Esophagus squamous epithelium (tissue), 5 donors: ENCODE results near the gene ELMO1. TPM values are rescaled to one million over a fixed set of nuclear protein-coding genes. Genes with fewer than 3 reads are reported as not detected.
A peak's percentile ranks its signal among the peaks of the same experiment; 100 is the strongest.

ENCODE experiments used
- DNase-seq: peaks from one replicate; lab custom pipeline; 2025; lab: John Stamatoyannopoulos, UW
- H3K27ac ChIP-seq, 4 donors: fragments of 200-600 bp; sonication (generic); one replicate each; pipeline ENCODE4 v1.5.1; 2016 to 2019; ENCODE audit warnings: mild to moderate bottlenecking in 1 of 4
- H3K27me3 ChIP-seq, 4 donors: fragments of 200-600 bp; sonication (generic); 1 replicate in 3 of 4; 2 replicates in 1 of 4; pipeline versions ENCODE4 v1.5.1 to v1.6.0; 2017 to 2021; ENCODE audit warnings: antibody characterized with exemption in 1 of 4
- H3K36me3 ChIP-seq, 3 donors: fragments of 200-600 bp; sonication (generic); one replicate each; pipeline ENCODE4 v1.5.1; 2016 to 2019
- H3K4me1 ChIP-seq, 3 donors: fragments of 200-600 bp; sonication (generic); one replicate each; pipeline ENCODE4 v1.5.1; 2017 to 2019
- H3K4me3 ChIP-seq, 4 donors: fragments of 200-600 bp; sonication (generic); 1 replicate in 3 of 4; 2 replicates in 1 of 4; pipeline ENCODE4 v1.5.1; 2016 to 2019; ENCODE audit warnings: mild to moderate bottlenecking in 2 of 4, moderate library complexity in 1 of 4
- H3K9me3 ChIP-seq, 3 donors: fragments of 200-600 bp; sonication (generic); one replicate each; pipeline ENCODE4 v1.5.1; 2016 to 2019
- CTCF ChIP-seq, 6 experiments: fragments of 450-650 bp in 4 of 6; fragments of 200-600 bp in 2 of 6; sonication (generic) in 2 of 6; IDR thresholded peaks; one replicate each; pipeline ENCODE4 v1.5.1; 2016 to 2019; ENCODE audit warnings: antibody characterized with exemption in 6 of 6, mild to moderate bottlenecking in 4 of 6, moderate library complexity in 4 of 6
- POLR2A ChIP-seq, 4 donors: fragments of 450-650 bp; IDR thresholded peaks; one replicate each; pipeline ENCODE4 v1.6.1; 2017; ENCODE audit warnings: antibody characterized with exemption in 4 of 4, mild to moderate bottlenecking in 4 of 4, moderate library complexity in 3 of 4
- WGBS, 2 donors: methylation state at CpG; one replicate each; pipeline ENCODE4 v1.1.5; 2018; 5-methylcytosine and 5-hydroxymethylcytosine counted together
- intact Hi-C: fragments of 100-400 bp; cut with DNase I; formaldehyde crosslinking; loops from one replicate; pipeline ENCODE4 v1.15.0; 2022
- total RNA-seq, 4 donors: library from RNA; depleted of rRNA; stranded (reverse); fragments of >200 nt; gene quantifications; one replicate each; pipeline ENCODE4 v1.1.0, GENCODE V29; 2016
- donor health status: DM: yes; HTN: yes; CAD: no.

The ELMO1 gene
- total RNA-seq, 4 donors from 2014 or later: 0.68 to 36.6 (median 11.8) TPM

- no peaks in the 10 kb centered on the region for H3K9me3 ChIP-seq
- no peak for TF ChIP-seq POLR2A (IDR thresholded peaks at IDR 0.05)
- no peak for TF ChIP-seq CTCF (IDR thresholded peaks at IDR 0.05)
- no peaks in the 10 kb centered on the region for H3K27me3 ChIP-seq
- peak overlapping the region in 1 of 4 donors; percentile 24 for H3K27ac ChIP-seq
- intact Hi-C loops: no loop called here
- no peak overlapping the region for H3K4me3 ChIP-seq
- peaks cover 0 to 7% (median 0%) of the 10 kb centered on the region in 3 donors for H3K36me3 ChIP-seq
- H3K4me1 ChIP-seq: no peaks in the 10 kb centered on the region
- no peak for DNase-seq
Measured at GRCh38 chr7:37297546-37297945, 151.1 kb downstream of the ELMO1 start.

GRCh38 chr7:37295401-37295800, 153.3 kb downstream of the ELMO1 start:
- WGBS, 2 donors: 25 to 38% methylated on average over 1 of the region's 1 CpG
- H3K9me3 ChIP-seq: no peaks in the 10 kb centered on the region
- no peaks in the 10 kb centered on the region for H3K27me3 ChIP-seq
- intact Hi-C loops: no loop called here
- H3K4me1 ChIP-seq: no peaks in the 10 kb centered on the region
- no peaks in the 10 kb centered on the region for H3K36me3 ChIP-seq
- DNase-seq: no peak
- no peak for TF ChIP-seq CTCF (IDR thresholded peaks at IDR 0.05)
- no peak for TF ChIP-seq POLR2A (IDR thresholded peaks at IDR 0.05)
- no peak overlapping the region for H3K27ac ChIP-seq
- no peak overlapping the region for H3K4me3 ChIP-seq

DNA sequence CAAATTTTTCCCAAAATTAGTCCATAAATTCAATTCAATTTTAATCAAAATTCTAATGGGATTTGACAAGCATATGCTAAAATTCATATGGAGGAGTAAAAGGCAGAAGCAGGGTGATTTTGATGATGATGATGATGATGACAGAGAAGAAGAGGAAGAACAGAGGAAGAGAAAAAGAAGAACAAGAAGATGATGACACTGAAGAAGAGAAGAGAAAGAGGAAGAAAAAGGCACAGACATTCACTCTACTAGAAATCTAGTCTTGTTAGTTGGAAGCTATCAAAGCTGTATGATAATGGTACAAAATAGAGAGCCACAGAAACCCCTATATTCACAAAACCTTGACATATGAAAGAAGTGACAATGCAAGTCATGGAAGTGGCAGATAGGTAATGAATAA, 157.9 kb downstream of the ELMO1 start:
- intact Hi-C loops: no loop called here
- TF ChIP-seq POLR2A (IDR thresholded peaks at IDR 0.05) (no peak), CTCF (IDR thresholded peaks at IDR 0.05) (no peak)
- H3K27ac ChIP-seq: no peak overlapping the region
- no peak for DNase-seq
- no peaks in the 10 kb centered on the region for H3K36me3 ChIP-seq
- no peaks in the 10 kb centered on the region for H3K9me3 ChIP-seq
- no peak overlapping the region for H3K4me3 ChIP-seq
- H3K27me3 ChIP-seq: no peaks in the 10 kb centered on the region
- peaks cover 0 to 26% (median 5%) of the 10 kb centered on the region in 3 donors for H3K4me1 ChIP-seq

- Histone ChIP-seq H3K36me3 (no peaks in the 10 kb centered on the region), H3K27ac (no peak overlapping the region), H3K9me3 (no peaks in the 10 kb centered on the region), H3K4me3 (no peak overlapping the region), H3K4me1 (peaks cover 0 to 35% (median 8%) of the 10 kb centered on the region in 3 donors), H3K27me3 (no peaks in the 10 kb centered on the region)
- DNase-seq: no peak
- whole genome bisulfite sequencing, 2 donors: 71 to 75% methylated on average over 1 of the region's 1 CpG
- TF ChIP-seq POLR2A (IDR thresholded peaks at IDR 0.05) (no peak), CTCF (IDR thresholded peaks at IDR 0.05) (no peak)
- intact Hi-C loops: no loop called here
Measured at GRCh38 chr7:37289781-37290180, 158.9 kb downstream of the ELMO1 start.

DNA sequence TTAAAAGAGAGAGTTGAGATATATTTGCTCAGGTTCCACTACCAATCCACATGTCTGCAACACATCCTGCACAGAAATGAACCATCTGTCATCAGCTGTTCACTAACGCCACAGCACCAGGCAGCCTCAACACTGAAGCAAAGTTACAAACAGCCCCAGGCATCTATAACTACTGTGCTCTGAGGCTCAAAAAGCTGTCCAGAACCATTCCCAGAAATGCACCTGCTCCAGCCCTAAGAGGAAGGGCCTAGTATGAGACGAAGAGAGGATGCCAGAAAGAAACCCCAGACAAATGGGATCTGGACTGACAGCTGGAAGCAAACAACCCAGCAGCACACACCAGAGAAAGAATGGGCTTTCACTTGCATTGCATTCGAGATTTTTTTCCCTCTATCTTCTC, 159.3 kb downstream of the ELMO1 start:
- Histone ChIP-seq H3K36me3 (no peaks in the 10 kb centered on the region), H3K27me3 (no peaks in the 10 kb centered on the region), H3K4me1 (peaks cover 0 to 39% (median 9%) of the 10 kb centered on the region in 3 donors), H3K4me3 (no peak overlapping the region), H3K9me3 (no peaks in the 10 kb centered on the region), H3K27ac (no peak overlapping the region)
- DNase-seq: no peak
- 40 to 49% methylated on average over 3 of the region's 3 CpGs for WGBS, 2 donors
- intact Hi-C loops: no loop called here
- TF ChIP-seq POLR2A (IDR thresholded peaks at IDR 0.05): no peak
- no peak for TF ChIP-seq CTCF (IDR thresholded peaks at IDR 0.05)
